Vagina (tissue), 2 donors: Measurements from ENCODE around the gene METTL25B. TPM values are rescaled to one million over a fixed set of nuclear protein-coding genes. Genes with fewer than 3 reads are reported as not detected.
A peak's percentile ranks its signal among the peaks of the same experiment; 100 is the strongest.

Experiments
- DNase-seq, 2 donors: peaks; one replicate each; pipeline ENCODE4 v3.0.0-alpha.2; 2017; ENCODE audit errors: extremely low spot score in 2 of 2
- H3K27ac ChIP-seq: fragments of 200-600 bp; sonication (generic); one replicate; pipeline ENCODE4 v1.5.1; 2019
- H3K27me3 ChIP-seq: fragments of 200-600 bp; sonication (generic); one replicate; pipeline ENCODE4 v1.5.1; 2019
- H3K36me3 ChIP-seq, 2 donors: fragments of 200-600 bp; sonication (generic); one replicate each; pipeline ENCODE4 v1.5.1; 2017 to 2019
- H3K4me1 ChIP-seq: fragments of 200-600 bp; sonication (generic); one replicate; pipeline ENCODE4 v1.5.1; 2019
- H3K4me3 ChIP-seq, 2 donors: fragments of 200-600 bp; sonication (generic); 1 replicate in 1 of 2; 2 replicates in 1 of 2; pipeline ENCODE4 v1.5.1; 2016 to 2019
- H3K9me3 ChIP-seq: fragments of 200-600 bp; sonication (generic); one replicate; pipeline ENCODE4 v1.5.1; 2019
- POLR2A ChIP-seq, 2 donors: fragments of 450-650 bp; IDR thresholded peaks; one replicate each; pipeline ENCODE4 v1.6.1; 2017; ENCODE audit warnings: antibody characterized with exemption in 2 of 2, mild to moderate bottlenecking in 2 of 2, moderate library complexity in 2 of 2
- POLR2AphosphoS5 ChIP-seq, 2 donors: sonication (generic); formaldehyde crosslinking; IDR thresholded peaks; one replicate each; pipeline ENCODE4 v1.9.0; 2017; ENCODE audit warnings: antibody characterized with exemption in 2 of 2, mild to moderate bottlenecking in 2 of 2, low read depth in 1 of 2; ENCODE audit not compliant: insufficient read depth in 1 of 2
- intact Hi-C: fragments of 100-400 bp; cut with DNase I; formaldehyde crosslinking; loops from one replicate; pipeline ENCODE4 v1.15.1; 2023
- total RNA-seq: library from RNA; depleted of rRNA; stranded (reverse); fragments of >200 nt; gene quantifications from one replicate; pipeline ENCODE4 v1.2.3, GENCODE V29; 2016
- TF ChIP-seq, protein P1 (sequence below), 3 experiments: fragments of 450-650 bp in 2 of 3; fragments of 200-600 bp in 1 of 3; sonication (generic) in 1 of 3; IDR thresholded peaks; one replicate each; pipeline ENCODE4 v1.5.1; 2017 to 2019; ENCODE audit warnings: antibody characterized with exemption in 3 of 3, mild to moderate bottlenecking in 2 of 3, moderate library complexity in 2 of 3

Gene METTL25B
- total RNA-seq, 1 donor from 2014 or later = 17.7 TPM

DNA sequence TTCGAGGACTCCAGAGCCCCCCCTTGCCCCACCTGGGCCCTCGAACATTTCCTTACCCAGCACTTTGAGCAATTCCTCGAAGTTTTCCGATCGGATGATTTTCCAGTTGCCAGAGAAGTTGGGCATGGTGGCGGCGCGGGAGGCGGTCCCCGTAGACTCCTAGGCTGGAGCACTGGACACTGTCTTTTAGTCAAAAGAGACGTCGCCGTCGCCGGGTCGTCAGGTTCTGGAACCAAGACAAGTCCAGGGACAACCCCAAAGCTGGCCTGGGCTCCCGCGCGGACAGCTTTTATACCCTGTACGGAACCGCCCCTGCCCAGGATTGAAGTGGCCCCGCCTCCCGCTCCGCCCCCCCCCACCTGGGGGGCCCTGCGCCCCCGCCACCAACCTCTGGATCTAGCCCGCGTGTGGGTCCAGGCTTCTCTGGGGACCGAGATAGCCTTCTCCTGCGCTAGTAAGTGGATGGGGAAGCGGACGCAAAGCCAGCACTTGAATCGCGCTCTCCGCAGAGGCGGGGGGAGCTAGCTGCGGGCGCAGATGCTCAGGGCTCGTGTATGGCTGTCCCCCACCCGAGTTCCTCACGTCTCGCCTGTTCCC, 22.9 kb upstream of the METTL25B start, which contains the start of gene CRABP2:
TSS of gene CRABP2 (minus strand) at position 263 of the 597 bp plus-strand sequence. CDS start at position 126, 137 bp downstream.
- Histone ChIP-seq H3K9me3 (no peaks in the 10 kb centered on the region), H3K27ac (peak within 1 kb of the TSS; percentile 95), H3K4me3 (peak within 1 kb of the TSS; percentile 51 to 60), H3K36me3 (no peaks in the 10 kb centered on the region), H3K4me1 (peaks cover 77% of the 10 kb centered on the region), H3K27me3 (no peaks in the 10 kb centered on the region)
- intact Hi-C loops = loop anchor here (2.0 kb wide), 1 partner anchor 21 kb away; no protein-coding TSS in a partner anchor
- TF ChIP-seq POLR2A (IDR thresholded peaks at IDR 0.05) = peak in 1 of 2 donors; percentile 7
- peak in 1 of 2 donors; percentile 67 for TF ChIP-seq POLR2AphosphoS5 (IDR thresholded peaks at IDR 0.05; ENCODE audit: insufficient read depth in 1 of 2, low read depth in 1 of 2)
- TF ChIP-seq, protein P1, sequence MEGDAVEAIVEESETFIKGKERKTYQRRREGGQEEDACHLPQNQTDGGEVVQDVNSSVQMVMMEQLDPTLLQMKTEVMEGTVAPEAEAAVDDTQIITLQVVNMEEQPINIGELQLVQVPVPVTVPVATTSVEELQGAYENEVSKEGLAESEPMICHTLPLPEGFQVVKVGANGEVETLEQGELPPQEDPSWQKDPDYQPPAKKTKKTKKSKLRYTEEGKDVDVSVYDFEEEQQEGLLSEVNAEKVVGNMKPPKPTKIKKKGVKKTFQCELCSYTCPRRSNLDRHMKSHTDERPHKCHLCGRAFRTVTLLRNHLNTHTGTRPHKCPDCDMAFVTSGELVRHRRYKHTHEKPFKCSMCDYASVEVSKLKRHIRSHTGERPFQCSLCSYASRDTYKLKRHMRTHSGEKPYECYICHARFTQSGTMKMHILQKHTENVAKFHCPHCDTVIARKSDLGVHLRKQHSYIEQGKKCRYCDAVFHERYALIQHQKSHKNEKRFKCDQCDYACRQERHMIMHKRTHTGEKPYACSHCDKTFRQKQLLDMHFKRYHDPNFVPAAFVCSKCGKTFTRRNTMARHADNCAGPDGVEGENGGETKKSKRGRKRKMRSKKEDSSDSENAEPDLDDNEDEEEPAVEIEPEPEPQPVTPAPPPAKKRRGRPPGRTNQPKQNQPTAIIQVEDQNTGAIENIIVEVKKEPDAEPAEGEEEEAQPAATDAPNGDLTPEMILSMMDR (IDR thresholded peaks at IDR 0.05) = no peak
- no peak for DNase-seq

GRCh38 chr1:156705918-156706656, 22.2 kb upstream of the METTL25B start:
- Histone ChIP-seq H3K27me3 (no peaks in the 10 kb centered on the region), H3K4me1 (peaks cover 84% of the 10 kb centered on the region), H3K4me3 (peak overlapping the region; percentile 51 to 60), H3K27ac (peak overlapping the region; percentile 95), H3K36me3 (no peaks in the 10 kb centered on the region), H3K9me3 (no peaks in the 10 kb centered on the region)
- DNase-seq = no peak
- intact Hi-C loops = loop anchor here (2.0 kb wide), 1 partner anchor 21 kb away; no protein-coding TSS in a partner anchor
- TF ChIP-seq POLR2A (IDR thresholded peaks at IDR 0.05) (no peak), POLR2AphosphoS5 (IDR thresholded peaks at IDR 0.05; ENCODE audit: insufficient read depth in 1 of 2, low read depth in 1 of 2) (peak in 1 of 2 donors; percentile 55)
- TF ChIP-seq, protein P1 (IDR thresholded peaks at IDR 0.05) = peak; percentile 31 to 77 (median 70)

GRCh38 chr1:156706657-156707416, 21.4 kb upstream of the METTL25B start:
- Histone ChIP-seq H3K27ac (peak overlapping the region; percentile 95), H3K9me3 (no peaks in the 10 kb centered on the region), H3K36me3 (no peaks in the 10 kb centered on the region), H3K27me3 (no peaks in the 10 kb centered on the region), H3K4me3 (peak overlapping the region; percentile 51 to 60), H3K4me1 (peaks cover 91% of the 10 kb centered on the region)
- DNase-seq = no peak
- TF ChIP-seq POLR2A (IDR thresholded peaks at IDR 0.05) (no peak), POLR2AphosphoS5 (IDR thresholded peaks at IDR 0.05; ENCODE audit: insufficient read depth in 1 of 2, low read depth in 1 of 2) (no peak)
- TF ChIP-seq, protein P1 (IDR thresholded peaks at IDR 0.05) = no peak
- intact Hi-C loops = no loop called here

DNA sequence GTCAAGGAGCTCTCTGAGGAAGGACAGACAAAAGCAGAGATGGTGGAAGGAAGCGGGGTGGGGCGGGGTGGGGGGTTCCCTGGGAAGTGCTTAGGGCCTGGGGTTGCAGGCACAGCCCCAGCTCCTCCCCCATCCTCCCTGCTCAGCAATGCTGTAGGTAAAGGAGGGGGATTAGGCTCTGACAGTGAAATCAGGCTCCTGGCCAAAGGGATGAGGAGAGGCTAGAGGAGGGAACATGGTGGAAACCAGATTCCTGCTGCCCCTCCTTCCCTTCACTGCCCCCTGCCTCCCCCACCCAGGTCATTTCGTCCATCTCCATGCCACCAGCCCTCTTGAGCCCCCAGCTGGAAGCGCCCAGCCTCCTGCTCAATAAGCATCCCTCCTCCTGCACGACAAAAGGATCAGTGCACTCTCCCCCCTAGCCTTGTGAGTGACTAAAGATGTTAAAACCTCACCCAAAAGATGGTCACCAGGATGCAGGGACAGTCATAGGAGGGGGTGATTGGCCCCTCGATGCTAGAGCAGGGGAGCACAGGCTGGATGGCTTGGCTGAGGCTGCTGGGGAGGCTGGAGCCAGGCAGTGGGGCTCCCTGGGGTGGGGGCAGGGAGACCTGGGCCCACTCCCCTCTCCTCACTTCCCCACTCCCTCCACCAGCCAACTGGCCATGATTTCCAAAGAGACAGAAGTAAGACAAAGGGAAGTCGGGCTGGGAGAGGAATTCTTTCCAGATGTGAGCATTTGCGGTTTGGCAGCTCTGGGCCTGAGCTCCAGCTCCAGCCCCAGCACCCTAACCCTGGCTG, 20.7 kb upstream of the METTL25B start:
- H3K4me1 ChIP-seq = peaks cover 99% of the 10 kb centered on the region
- intact Hi-C loops = no loop called here

More for the DNA sequence above, 20.7 kb upstream of the METTL25B start:
- Histone ChIP-seq H3K36me3 (no peaks in the 10 kb centered on the region), H3K9me3 (no peaks in the 10 kb centered on the region), H3K27me3 (no peaks in the 10 kb centered on the region), H3K4me3 (no peak overlapping the region), H3K27ac (peak overlapping the region; percentile 95)
- no peak for DNase-seq
- TF ChIP-seq POLR2AphosphoS5 (IDR thresholded peaks at IDR 0.05; ENCODE audit: insufficient read depth in 1 of 2, low read depth in 1 of 2) = peak; percentile 4 to 68
- TF ChIP-seq, protein P1 (IDR thresholded peaks at IDR 0.05) = no peak
- no peak for TF ChIP-seq POLR2A (IDR thresholded peaks at IDR 0.05)
